ENCODE results near the gene SAMD14.

DNA sequence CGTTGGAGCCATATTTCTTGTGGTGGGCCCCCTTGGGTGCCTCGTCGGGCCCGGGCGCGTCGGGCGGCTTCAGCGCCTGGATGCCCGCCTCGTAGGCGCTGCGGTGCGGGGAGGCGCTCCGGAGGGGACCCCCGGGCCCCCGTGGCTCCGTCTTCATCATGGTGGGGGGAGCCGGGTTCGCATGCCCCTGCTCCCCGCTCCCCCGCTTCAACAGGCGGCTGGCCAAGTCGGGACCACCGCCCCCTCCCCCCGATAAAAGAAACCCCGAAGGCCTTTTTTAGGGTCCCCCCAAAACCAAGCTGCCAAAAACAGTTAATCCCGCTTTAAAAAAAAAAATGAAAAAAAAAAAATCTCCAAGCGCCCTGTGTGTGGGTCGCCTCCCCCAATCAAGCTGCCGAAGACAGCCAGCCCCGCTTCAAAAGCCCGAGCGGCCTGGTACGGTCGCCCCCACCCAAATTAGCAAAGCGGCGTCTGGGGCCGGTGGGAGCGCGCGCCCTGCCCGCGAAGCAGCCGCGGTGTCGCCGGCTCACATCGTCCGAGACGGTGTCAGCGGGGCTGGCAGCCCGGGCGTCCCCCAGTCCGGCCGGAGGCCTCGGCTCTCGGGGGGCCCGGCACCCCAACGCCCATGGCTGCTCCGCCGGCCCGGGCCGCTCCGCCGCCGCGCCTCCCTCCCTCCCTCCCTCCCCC lies 20.5 kb upstream of the SAMD14 start, which contains the start of gene PPP1R9B:
- TF ChIP-seq POLR2A (IDR thresholded peaks at IDR 0.05) = no peak
- TF ChIP-seq, protein P1, sequence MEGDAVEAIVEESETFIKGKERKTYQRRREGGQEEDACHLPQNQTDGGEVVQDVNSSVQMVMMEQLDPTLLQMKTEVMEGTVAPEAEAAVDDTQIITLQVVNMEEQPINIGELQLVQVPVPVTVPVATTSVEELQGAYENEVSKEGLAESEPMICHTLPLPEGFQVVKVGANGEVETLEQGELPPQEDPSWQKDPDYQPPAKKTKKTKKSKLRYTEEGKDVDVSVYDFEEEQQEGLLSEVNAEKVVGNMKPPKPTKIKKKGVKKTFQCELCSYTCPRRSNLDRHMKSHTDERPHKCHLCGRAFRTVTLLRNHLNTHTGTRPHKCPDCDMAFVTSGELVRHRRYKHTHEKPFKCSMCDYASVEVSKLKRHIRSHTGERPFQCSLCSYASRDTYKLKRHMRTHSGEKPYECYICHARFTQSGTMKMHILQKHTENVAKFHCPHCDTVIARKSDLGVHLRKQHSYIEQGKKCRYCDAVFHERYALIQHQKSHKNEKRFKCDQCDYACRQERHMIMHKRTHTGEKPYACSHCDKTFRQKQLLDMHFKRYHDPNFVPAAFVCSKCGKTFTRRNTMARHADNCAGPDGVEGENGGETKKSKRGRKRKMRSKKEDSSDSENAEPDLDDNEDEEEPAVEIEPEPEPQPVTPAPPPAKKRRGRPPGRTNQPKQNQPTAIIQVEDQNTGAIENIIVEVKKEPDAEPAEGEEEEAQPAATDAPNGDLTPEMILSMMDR (IDR thresholded peaks at IDR 0.05) = no peak
